ENCODE results near the gene CCPG1.
"Not testable (repeated sequence)": the region's sequence is repeated elsewhere in the genome, so short reads cannot be mapped to it uniquely, and the experiment has no call there.

The CCPG1 gene

DNA sequence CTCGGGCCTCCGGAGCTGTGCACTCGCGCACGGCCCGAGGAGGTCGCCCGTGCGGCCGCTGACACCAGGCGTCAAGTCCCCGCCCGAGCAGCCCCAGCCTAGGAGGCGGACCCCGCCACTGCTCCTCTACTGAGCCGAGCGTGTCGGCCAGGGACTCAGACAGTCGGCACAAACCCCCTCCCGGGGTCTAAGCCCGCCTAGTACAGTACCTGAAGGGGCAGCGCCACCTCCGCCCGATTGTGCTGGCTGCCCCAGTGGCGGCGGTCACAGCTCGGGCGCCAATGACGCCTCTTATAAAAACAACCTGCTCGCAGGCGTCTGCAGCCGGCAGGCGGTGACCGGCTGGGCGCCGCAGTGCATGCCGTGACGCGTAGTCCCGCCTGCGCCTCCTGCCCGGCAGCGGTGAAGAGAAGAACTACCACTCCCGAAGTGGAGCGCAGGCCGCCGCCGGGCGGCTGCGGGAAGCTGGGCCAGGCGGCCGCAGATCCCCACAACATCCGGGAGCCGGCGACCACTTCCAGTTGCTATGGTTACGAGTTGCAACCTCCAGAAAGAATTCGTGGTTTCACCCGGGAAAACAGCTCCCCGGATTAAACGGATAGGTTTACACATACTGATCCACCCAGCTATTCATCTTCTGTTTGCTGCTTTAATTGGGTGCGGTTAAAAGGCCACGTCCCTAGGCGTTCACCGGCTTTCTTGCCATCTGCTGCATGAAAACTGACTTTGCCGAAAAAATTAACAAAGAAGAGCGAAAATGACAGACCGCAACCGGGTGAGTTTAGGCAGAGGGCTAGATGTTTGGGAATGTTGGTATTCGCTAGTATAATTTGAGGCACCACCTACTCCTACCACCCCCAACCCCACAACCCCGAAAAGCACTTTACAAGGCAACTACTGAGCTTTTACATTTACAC, at the start of gene CCPG1, which contains the start of gene PIERCE2:
Gene CCPG1 (minus strand): TSS at position 348 of the 917 bp plus-strand sequence. CDS start 18,935 bp downstream, outside the sequence.
Gene PIERCE2 (plus strand): TSS at position 484 of the 917 bp plus-strand sequence. CDS start 274 bp downstream, at position 758.
- DNase-seq (ENCODE audit: low read depth, low spot score): peak; percentile 99

- DNase-seq (ENCODE audit: low read depth, low spot score): no peak
These were observed 49.4 kb upstream of the CCPG1 start for GRCh38 chr15:55457401-55458022.

GRCh38 chr15:55447030-55447394, 38.9 kb upstream of the CCPG1 start:
- DNase-seq (ENCODE audit: low read depth, low spot score): not testable (repeated sequence)

DNA sequence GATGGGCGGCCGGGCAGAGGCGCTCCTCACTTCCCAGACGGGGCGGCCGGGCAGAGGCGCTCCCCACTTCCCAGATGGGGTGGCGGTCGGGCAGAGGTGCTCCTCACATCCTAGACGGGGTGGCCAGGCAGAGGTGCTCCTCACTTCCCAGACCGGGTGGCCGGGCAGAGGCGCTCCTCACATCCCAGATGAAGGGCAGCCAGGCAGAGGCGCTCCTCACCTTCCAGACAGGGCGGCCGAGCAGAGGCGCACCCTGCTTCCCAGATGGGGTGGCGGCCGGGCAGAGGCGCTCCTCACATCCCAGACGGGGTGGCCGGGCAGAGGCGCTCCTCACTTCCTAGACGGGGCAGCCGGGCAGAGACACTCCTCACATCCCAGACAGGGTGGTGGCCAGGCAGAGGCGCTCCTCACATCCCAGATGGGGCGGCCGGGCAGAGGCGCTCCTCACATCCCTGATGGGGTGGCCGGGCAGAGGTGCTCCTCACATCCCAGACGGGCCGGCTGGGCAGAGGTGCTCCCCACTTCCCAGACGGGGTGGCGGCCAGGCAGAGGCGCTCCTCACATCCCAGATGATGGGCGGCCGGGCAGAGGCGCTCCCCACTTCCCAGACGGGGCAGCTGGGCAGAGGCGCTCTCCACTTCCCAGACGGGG, 38.3 kb upstream of the CCPG1 start:
- DNase-seq (ENCODE audit: low read depth, low spot score): not testable (repeated sequence)

GRCh38 chr15:55445936-55446335, 37.8 kb upstream of the CCPG1 start:
- not testable (repeated sequence) for DNase-seq (ENCODE audit: low read depth, low spot score)

DNA sequence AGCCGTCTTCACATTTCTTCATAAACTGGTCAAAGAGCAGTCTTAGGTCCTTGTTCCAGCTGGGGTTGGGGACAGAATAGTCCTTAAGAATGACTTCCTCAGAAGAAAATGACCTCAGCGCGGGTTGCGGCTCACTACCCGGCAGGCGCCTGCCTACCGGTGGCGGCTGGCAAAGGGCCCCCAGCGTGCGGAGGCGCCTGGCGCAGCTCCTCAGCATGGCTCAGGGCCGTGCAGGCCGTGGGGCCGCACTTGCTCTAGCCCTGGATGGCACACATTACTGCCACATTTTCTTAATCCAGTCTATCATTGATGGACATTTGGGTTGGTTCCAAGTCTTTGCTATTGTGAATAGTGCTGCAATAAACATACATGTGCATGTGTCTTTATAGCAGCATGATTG, 35.0 kb upstream of the CCPG1 start:
- DNase-seq (ENCODE audit: low read depth, low spot score): not testable (repeated sequence)

DNA sequence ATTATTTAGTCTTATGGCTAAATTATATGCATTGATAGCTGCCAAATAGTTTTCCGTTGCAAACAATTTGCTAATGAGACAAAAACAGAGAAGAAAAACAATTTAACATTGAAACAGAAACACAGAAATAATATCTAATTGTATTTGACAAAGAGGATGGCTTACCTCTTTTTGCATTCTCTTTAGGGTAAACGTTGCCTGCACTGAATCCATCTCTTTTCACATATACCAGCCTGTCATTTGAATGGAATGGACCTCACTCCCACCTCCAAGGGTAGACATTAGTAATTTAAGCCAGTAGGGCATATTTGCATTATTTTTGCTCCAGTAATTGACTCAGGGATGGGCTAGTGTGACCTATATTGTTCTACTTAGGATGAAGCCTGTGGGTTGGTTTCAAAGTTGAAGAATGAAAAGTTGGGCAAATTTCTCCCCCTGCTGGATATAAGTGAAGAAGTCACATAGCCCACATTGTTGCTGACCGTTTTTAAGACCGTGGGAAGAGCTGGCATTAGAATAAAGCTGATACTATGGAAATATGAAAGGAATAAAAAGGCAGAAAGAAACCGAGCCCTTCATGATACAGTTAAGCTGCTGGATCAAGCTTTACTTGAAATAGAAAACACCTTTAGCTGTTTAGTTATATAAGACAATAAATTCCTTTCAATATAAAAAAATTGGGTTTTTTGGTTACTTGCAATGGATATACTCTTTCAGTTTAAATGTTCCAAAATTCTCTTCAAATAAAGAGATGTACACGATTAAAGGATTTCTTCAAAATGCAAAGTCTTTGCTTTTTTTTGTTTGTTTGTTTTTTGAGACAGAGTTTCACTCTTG, 27.0 kb upstream of the CCPG1 start:
- peak; percentile 32 for DNase-seq (ENCODE audit: low read depth, low spot score)

GRCh38 chr15:55422089-55422488, 13.9 kb upstream of the CCPG1 start:
- no peak for DNase-seq (ENCODE audit: low read depth, low spot score)

DNA sequence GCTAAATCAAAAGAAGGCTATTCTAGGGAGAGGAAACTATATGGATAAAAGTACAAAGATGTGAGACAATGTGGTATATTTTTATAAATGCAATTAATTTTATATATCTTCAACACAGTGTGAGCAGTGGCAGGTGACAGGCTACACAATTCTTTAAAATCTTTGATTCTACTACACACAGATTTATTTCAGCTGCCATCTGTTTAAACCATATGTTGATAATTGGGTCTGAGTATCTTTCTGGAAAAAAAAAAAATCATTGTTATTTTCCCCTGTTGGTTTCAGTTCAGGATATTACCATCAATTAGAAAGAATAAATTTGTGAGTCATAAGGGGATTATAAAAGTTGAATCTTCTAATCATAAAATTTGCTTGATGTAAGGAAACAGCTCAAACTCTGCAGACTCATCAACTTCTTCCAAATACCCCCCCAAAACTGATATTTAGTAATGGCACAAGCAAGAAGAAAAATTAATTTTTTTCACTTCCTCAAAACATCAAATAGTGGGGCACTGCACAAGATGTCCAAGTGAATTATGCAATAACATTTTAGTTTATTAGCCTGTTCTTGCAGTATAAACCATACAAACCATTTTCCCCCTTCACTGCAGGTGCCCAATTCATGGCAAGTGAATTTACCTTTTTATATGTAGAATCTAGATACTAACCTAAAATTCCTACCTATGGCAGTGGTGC, 12.2 kb upstream of the CCPG1 start:
- DNase-seq (ENCODE audit: low read depth, low spot score): no peak

GRCh38 chr15:55417678-55418077, 9.5 kb upstream of the CCPG1 start:
- DNase-seq (ENCODE audit: low read depth, low spot score): peak; percentile 62

DNA sequence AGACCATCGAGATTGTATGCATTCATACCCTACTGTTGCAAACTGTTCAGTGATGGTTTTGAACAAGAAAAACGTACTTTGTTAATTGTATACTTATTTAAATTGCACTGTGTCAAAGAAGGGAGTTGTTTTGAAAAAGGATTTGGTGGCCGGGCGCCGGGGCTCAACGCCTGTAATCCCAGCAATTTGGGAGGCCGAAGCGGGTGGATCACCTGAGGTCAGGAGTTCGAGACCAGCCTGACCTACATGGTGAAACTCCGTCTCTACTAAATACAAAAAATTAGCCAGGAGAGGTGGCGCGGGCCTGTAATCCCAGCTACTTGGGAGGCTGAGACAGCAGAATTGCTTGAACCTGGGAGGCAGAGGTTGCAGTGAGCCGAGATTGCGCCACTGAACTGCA, 817 bp upstream of the CCPG1 start:
- not testable (repeated sequence) for DNase-seq (ENCODE audit: low read depth, low spot score)

DNA sequence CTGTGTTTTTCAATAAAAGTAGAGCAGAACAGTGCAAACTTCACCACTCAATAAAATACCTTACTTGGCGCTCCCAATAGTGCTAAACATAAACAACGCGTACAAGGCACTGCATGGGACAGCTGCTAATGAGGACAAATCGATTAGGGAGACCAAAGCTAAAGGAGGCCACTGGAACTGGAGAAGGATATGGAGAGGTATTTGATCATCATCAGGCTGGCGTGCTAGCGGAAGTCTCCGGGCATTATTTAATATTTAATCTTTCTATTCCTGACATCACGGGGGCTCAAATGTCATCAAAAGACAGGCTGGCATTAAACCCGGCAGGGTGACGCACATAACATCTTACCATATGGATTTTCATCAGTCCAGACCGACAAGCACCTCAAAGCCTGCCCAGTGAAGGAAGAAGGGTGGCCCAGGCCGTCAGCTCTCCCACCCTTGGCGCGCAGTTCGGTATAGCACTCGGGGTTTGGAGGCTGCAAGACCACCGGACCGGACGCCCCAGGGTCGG, 604 bp downstream of the CCPG1 start:
- DNase-seq (ENCODE audit: low read depth, low spot score): no peak

DNA sequence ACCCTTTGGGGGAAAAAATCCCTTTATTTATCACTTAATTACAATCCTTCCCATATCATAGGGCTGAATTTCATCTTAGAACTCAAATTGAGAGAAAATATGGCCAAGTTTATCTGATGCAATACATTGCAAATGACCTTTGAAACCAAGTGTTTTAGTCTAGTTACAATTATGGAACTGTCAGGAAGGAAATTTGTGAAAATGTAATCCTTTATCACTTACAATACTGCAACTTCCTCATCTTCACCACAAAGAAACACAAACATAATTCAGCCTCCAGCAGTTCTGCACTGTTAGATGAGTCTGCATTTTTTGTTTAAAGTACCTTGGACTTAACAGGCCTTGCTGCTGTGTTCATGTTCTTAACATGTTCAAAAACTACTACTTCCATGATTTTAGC, 4.6 kb downstream of the CCPG1 start:
- DNase-seq (ENCODE audit: low read depth, low spot score): no peak

DNA sequence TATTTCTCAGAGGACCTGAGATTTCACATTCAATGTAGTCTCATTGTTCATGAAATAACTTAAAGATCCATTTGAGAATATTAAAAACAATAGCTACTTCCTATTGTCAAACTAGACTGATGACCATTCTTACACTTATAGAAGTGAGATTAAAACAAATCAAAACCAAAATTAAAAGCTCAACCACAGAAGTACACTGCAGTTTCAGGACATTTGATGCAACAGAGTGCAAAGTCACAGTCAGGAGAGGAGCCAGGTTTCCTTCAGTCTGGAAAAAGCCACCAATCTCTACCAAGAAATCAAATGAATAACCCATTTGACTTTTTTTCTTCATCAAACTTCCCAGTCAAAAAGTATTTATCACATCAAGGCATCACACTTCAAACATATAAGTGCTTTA, 5.5 kb downstream of the CCPG1 start:
- no peak for DNase-seq (ENCODE audit: low read depth, low spot score)

GRCh38 chr15:55401786-55402246, 6.3 kb downstream of the CCPG1 start:
- DNase-seq (ENCODE audit: low read depth, low spot score): no peak

DNA sequence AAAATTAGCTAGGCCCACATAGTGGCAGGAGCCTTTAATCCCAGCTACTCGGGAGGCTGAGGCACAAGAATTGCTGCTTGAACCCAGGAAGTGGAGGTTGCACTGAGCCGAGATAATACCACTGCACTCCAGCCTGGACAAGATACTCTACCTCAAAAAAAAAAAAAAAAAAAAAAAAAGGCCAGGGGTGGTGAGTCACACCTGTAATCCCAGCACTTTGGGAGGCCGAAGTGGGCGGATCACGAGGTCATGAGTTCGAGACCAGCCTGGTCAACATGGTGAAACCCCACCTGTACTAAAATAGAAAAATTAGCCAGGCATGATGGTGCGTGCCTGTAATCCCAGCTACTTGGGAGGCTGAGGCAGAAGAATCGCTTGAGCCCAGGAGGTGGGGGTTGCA, 8.1 kb downstream of the CCPG1 start:
- not testable (repeated sequence) for DNase-seq (ENCODE audit: low read depth, low spot score)

GRCh38 chr15:55398243-55398642, 9.9 kb downstream of the CCPG1 start:
- DNase-seq (ENCODE audit: low read depth, low spot score): no peak

- no peak for DNase-seq (ENCODE audit: low read depth, low spot score)
These were observed 13.5 kb downstream of the CCPG1 start for GRCh38 chr15:55394694-55395093.

GRCh38 chr15:55389264-55389607, 18.9 kb downstream of the CCPG1 start:
- no peak for DNase-seq (ENCODE audit: low read depth, low spot score)

DNA sequence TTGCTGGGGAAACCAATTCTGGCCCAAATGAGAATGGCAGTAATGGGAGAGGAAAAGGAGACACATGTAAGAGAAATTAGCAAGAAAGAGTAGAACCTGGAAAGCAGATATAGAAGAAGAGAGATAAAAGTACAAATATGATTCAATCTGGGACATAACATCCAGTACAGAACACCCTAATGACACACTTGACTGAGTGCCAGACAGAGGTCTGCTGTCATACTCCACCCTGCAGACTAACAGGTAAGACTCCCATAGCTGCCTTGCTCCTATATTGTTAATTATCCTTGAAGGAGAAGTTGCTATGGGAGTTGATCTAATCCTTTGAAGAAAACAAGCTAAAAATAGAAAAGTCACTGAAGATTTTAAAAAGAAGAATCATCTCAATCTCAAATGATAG, 21.1 kb downstream of the CCPG1 start:
- DNase-seq (ENCODE audit: low read depth, low spot score): no peak

GRCh38 chr15:55383687-55384086, 24.5 kb downstream of the CCPG1 start:
- DNase-seq (ENCODE audit: low read depth, low spot score): no peak
